Liver (tissue), 9 donors: ENCODE results near the gene SLC5A1. TPM values are rescaled to one million over a fixed set of nuclear protein-coding genes. Genes with fewer than 3 reads are reported as not detected.

ENCODE experiments used
- DNase-seq: peaks from one replicate; pipeline ENCODE4 v3.0.0-alpha.2; 2017; ENCODE audit warnings: low spot score
- H3K27ac ChIP-seq, 2 donors: one replicate each; pipeline ENCODE4 v1.7.0; 2013; ENCODE audit warnings: inconsistent platforms in 2 of 2, low read length in 2 of 2, control low read depth in 1 of 2, low read depth in 1 of 2, mild to moderate bottlenecking in 1 of 2
- H3K27me3 ChIP-seq, 4 donors: one replicate each; pipeline versions ENCODE4 v1.6.1 to v1.7.0; 2013; ENCODE audit warnings: low read length in 3 of 4, inconsistent platforms in 1 of 4, mild to moderate bottlenecking in 1 of 4, moderate library complexity in 1 of 4; ENCODE audit not compliant: control insufficient read depth in 4 of 4, insufficient read depth in 4 of 4
- H3K36me3 ChIP-seq, 4 donors: one replicate each; pipeline versions ENCODE4 v1.6.1 to v1.7.0; 2013; ENCODE audit warnings: low read length in 3 of 4, mild to moderate bottlenecking in 3 of 4, low read depth in 1 of 4, moderate library complexity in 1 of 4; ENCODE audit not compliant: control insufficient read depth in 4 of 4, insufficient read depth in 3 of 4
- H3K4me1 ChIP-seq, 4 donors: one replicate each; pipeline versions ENCODE4 v1.6.1 to v1.7.0; 2013; ENCODE audit warnings: low read length in 3 of 4, mild to moderate bottlenecking in 3 of 4, moderate library complexity in 1 of 4; ENCODE audit not compliant: control insufficient read depth in 4 of 4, insufficient read depth in 4 of 4
- H3K4me3 ChIP-seq, 3 donors: one replicate each; pipeline versions ENCODE4 v1.6.1 to v1.7.0; 2013; ENCODE audit warnings: low read length in 3 of 3, control low read depth in 1 of 3, low read depth in 1 of 3, mild to moderate bottlenecking in 1 of 3
- H3K9ac ChIP-seq, 2 donors: one replicate each; pipeline ENCODE4 v1.7.0; 2013; ENCODE audit warnings: low read length in 2 of 2, mild to moderate bottlenecking in 2 of 2, moderate library complexity in 2 of 2, control low read depth in 1 of 2, low read depth in 1 of 2
- H3K9me3 ChIP-seq, 4 donors: one replicate each; pipeline versions ENCODE4 v1.6.1 to v1.7.0; 2013; ENCODE audit warnings: low read length in 3 of 4; ENCODE audit not compliant: control insufficient read depth in 4 of 4
- CTCF ChIP-seq: fragments of 150-350 bp; IDR thresholded peaks from 2 replicates; pipeline ENCODE4 v1.5.1; 2017; ENCODE audit warnings: improper control_type of control experiment, low read depth, low read length; ENCODE audit not compliant: missing input control
- EGR1 ChIP-seq, 2 donors: IDR thresholded peaks; 2 replicates each; pipeline ENCODE4 v1.6.1; 2016 to 2018; ENCODE audit warnings: antibody characterized with exemption in 2 of 2, low read depth in 2 of 2
- FOXA1 ChIP-seq: IDR thresholded peaks from 2 replicates; pipeline ENCODE4 v1.6.1; 2016; ENCODE audit warnings: antibody characterized with exemption
- FOXA2 ChIP-seq: IDR thresholded peaks from 2 replicates; pipeline ENCODE4 v1.6.1; 2016; ENCODE audit warnings: antibody characterized with exemption
- GABPA ChIP-seq, 2 donors: IDR thresholded peaks in 1 of 2; conservative IDR thresholded peaks in 1 of 2; 2 replicates each; pipeline ENCODE4 v1.6.1; 2016; ENCODE audit warnings: antibody characterized with exemption in 2 of 2, mild to moderate bottlenecking in 1 of 2, moderate library complexity in 1 of 2
- HNF4A ChIP-seq, 2 donors: conservative IDR thresholded peaks; 2 replicates each; pipeline ENCODE4 v1.6.1; 2016; ENCODE audit warnings: antibody characterized with exemption in 2 of 2, mild to moderate bottlenecking in 2 of 2
- HNF4G ChIP-seq: IDR thresholded peaks from 2 replicates; pipeline ENCODE4 v1.6.1; 2016; ENCODE audit warnings: antibody characterized with exemption
- JUND ChIP-seq, 2 donors: IDR thresholded peaks; 2 replicates each; pipeline ENCODE4 v1.6.1; 2016; ENCODE audit warnings: antibody characterized with exemption in 2 of 2
- NR2F2 ChIP-seq: IDR thresholded peaks from 2 replicates; pipeline ENCODE4 v1.6.1; 2016; ENCODE audit warnings: antibody characterized with exemption
- RAD21 ChIP-seq, 2 donors: IDR thresholded peaks; 2 replicates each; pipeline ENCODE4 v1.6.1; 2016; ENCODE audit warnings: antibody characterized with exemption in 2 of 2, mild to moderate bottlenecking in 2 of 2
- REST ChIP-seq: IDR thresholded peaks from 2 replicates; pipeline ENCODE4 v1.6.1; 2016; ENCODE audit warnings: antibody characterized with exemption, mild to moderate bottlenecking
- RXRA ChIP-seq, 2 donors: IDR thresholded peaks; 2 replicates each; pipeline ENCODE4 v1.6.1; 2017 to 2018; ENCODE audit warnings: antibody characterized with exemption in 2 of 2, mild to moderate bottlenecking in 1 of 2
- SP1 ChIP-seq: IDR thresholded peaks from 2 replicates; pipeline ENCODE4 v1.6.1; 2018; ENCODE audit warnings: antibody characterized with exemption, mild to moderate bottlenecking
- TAF1 ChIP-seq: conservative IDR thresholded peaks from 2 replicates; pipeline ENCODE4 v1.6.1; 2016; ENCODE audit warnings: antibody characterized with exemption, mild to moderate bottlenecking
- YY1 ChIP-seq: IDR thresholded peaks from 2 replicates; pipeline ENCODE4 v1.6.1; 2016; ENCODE audit warnings: antibody characterized with exemption, mild to moderate bottlenecking
- WGBS: extraction: QIAGEN DNeasy Blood & Tissue Kit; methylation state at CpG from one replicate; pipeline ENCODE4 v1.1.7; 2013; 5-methylcytosine and 5-hydroxymethylcytosine counted together
- polyA plus RNA-seq, 2 donors: library from polyadenylated mRNA; stranded (reverse) in 1 of 2; unstranded in 1 of 2; fragments of 200-250 nt in 1 of 2; fragments of >200 nt in 1 of 2; fragmentation: Nextera tagmentation in 1 of 2; extraction: Ambion mirVana in 1 of 2; gene quantifications; one replicate each; pipeline versions ENCODE4 v1.2.1 to v1.2.3, GENCODE V29; 2013 to 2015
- total RNA-seq, 2 donors: library from RNA; depleted of rRNA; stranded (reverse); fragments of >200 nt; gene quantifications; one replicate each; pipeline ENCODE4 v1.2.3, GENCODE V29; 2014
- TF ChIP-seq, protein P1 (sequence below): IDR thresholded peaks from 2 replicates; pipeline ENCODE4 v1.6.1; 2016; ENCODE audit warnings: antibody characterized with exemption
- TF ChIP-seq, protein P2 (sequence below): IDR thresholded peaks from 2 replicates; pipeline ENCODE4 v1.6.1; 2016; ENCODE audit warnings: antibody characterized with exemption
- TF ChIP-seq, protein P3 (sequence below): IDR thresholded peaks from 2 replicates; pipeline ENCODE4 v1.6.1; 2016; ENCODE audit warnings: antibody characterized with exemption
- donor health status: healthy.
- donor health status: healthy.
- donor health status: healthy.
- donor health status: healthy.
- donor health status: healthy.

SLC5A1 gene
- total and polyA plus RNA-seq, 4 donors, result under 0.01 to 6.4 (median 2.5) TPM

DNA sequence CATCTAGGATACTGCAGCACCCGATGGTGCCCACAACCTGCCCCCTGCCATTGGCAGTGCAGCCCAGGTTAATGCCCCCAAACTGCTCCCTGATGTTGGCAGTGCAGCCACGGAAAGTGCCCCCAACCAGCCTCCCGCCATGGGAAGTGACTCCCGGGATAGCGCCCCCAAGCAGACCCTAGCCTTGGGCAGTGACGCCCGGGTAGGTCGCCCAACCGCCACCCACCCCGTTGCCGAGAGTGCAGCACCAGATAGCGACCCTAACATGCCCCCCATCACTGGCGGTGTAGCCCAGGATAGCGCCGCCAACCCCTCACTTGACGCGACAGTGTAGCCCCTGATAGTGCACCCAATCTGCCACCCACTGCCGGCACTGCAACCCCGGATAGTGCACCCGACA lies 77.5 kb downstream of the SLC5A1 start:
- Histone ChIP-seq H3K9ac (no peak overlapping the region), H3K36me3 (no peaks in the 10 kb centered on the region), H3K27ac (no peak overlapping the region), H3K9me3 (no peaks in the 10 kb centered on the region), H3K27me3 (no peaks in the 10 kb centered on the region), H3K4me1 (no peaks in the 10 kb centered on the region), H3K4me3 (no peak overlapping the region)
- DNase-seq, result no peak
- TF ChIP-seq RAD21 (IDR thresholded peaks at IDR 0.05), result no peak
- TF ChIP-seq FOXA1, result no peak
- TF ChIP-seq JUND (IDR thresholded peaks at IDR 0.05), result no peak
- TF ChIP-seq, protein P1, sequence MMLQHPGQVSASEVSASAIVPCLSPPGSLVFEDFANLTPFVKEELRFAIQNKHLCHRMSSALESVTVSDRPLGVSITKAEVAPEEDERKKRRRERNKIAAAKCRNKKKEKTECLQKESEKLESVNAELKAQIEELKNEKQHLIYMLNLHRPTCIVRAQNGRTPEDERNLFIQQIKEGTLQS, result no peak
- TF ChIP-seq YY1, result no peak
- no peak for TF ChIP-seq HNF4A (conservative IDR thresholded peaks at IDR 0.05)
- TF ChIP-seq EGR1 (IDR thresholded peaks at IDR 0.05; ENCODE audit: low read depth in 2 of 2), result no peak
- TF ChIP-seq SP1, result no peak
- no peak for TF ChIP-seq GABPA (IDR thresholded peaks at IDR 0.05 in 1 of 2, conservative IDR thresholded peaks at IDR 0.05 in 1 of 2)
- TF ChIP-seq REST, result no peak
- TF ChIP-seq HNF4G, result no peak
- no peak for TF ChIP-seq RXRA (IDR thresholded peaks at IDR 0.05)
- TF ChIP-seq TAF1, result no peak
- TF ChIP-seq, protein P2, sequence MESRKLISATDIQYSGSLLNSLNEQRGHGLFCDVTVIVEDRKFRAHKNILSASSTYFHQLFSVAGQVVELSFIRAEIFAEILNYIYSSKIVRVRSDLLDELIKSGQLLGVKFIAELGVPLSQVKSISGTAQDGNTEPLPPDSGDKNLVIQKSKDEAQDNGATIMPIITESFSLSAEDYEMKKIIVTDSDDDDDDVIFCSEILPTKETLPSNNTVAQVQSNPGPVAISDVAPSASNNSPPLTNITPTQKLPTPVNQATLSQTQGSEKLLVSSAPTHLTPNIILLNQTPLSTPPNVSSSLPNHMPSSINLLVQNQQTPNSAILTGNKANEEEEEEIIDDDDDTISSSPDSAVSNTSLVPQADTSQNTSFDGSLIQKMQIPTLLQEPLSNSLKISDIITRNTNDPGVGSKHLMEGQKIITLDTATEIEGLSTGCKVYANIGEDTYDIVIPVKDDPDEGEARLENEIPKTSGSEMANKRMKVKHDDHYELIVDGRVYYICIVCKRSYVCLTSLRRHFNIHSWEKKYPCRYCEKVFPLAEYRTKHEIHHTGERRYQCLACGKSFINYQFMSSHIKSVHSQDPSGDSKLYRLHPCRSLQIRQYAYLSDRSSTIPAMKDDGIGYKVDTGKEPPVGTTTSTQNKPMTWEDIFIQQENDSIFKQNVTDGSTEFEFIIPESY, result no peak
- TF ChIP-seq, protein P3, sequence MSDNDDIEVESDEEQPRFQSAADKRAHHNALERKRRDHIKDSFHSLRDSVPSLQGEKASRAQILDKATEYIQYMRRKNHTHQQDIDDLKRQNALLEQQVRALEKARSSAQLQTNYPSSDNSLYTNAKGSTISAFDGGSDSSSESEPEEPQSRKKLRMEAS, result no peak
- WGBS, result 94% methylated on average over 20 of the region's 20 CpGs

GRCh38 chr22:32122899-32123298 lies 79.8 kb downstream of the SLC5A1 start:
- Histone ChIP-seq H3K27me3 (no peaks in the 10 kb centered on the region), H3K4me1 (no peaks in the 10 kb centered on the region), H3K4me3 (no peak overlapping the region), H3K27ac (no peak overlapping the region), H3K9ac (no peak overlapping the region), H3K9me3 (no peaks in the 10 kb centered on the region), H3K36me3 (no peaks in the 10 kb centered on the region)
- WGBS, result 89% methylated on average over 15 of the region's 15 CpGs
- no peak for DNase-seq
- no peak for TF ChIP-seq SP1
- TF ChIP-seq REST, result no peak
- TF ChIP-seq YY1, result no peak
- TF ChIP-seq CTCF, result no peak
- no peak for TF ChIP-seq GABPA (IDR thresholded peaks at IDR 0.05 in 1 of 2, conservative IDR thresholded peaks at IDR 0.05 in 1 of 2)
- no peak for TF ChIP-seq RAD21 (IDR thresholded peaks at IDR 0.05)
- TF ChIP-seq FOXA2, result no peak
- TF ChIP-seq JUND (IDR thresholded peaks at IDR 0.05), result no peak
- TF ChIP-seq RXRA (IDR thresholded peaks at IDR 0.05), result no peak
- TF ChIP-seq, protein P2, result no peak
- no peak for TF ChIP-seq TAF1
- no peak for TF ChIP-seq EGR1 (IDR thresholded peaks at IDR 0.05; ENCODE audit: low read depth in 2 of 2)
- no peak for TF ChIP-seq HNF4A (conservative IDR thresholded peaks at IDR 0.05)
- TF ChIP-seq, protein P1, result no peak
- TF ChIP-seq HNF4G, result no peak
- no peak for TF ChIP-seq NR2F2
